ENCODE measurements around the gene C11orf86. TPM values are rescaled to one million over a fixed set of nuclear protein-coding genes. Genes with fewer than 3 reads are reported as not detected.

C11orf86 gene
- total and polyA plus RNA-seq, 7 donors: 0.04 to 0.10 TPM; not detected in 5

DNA sequence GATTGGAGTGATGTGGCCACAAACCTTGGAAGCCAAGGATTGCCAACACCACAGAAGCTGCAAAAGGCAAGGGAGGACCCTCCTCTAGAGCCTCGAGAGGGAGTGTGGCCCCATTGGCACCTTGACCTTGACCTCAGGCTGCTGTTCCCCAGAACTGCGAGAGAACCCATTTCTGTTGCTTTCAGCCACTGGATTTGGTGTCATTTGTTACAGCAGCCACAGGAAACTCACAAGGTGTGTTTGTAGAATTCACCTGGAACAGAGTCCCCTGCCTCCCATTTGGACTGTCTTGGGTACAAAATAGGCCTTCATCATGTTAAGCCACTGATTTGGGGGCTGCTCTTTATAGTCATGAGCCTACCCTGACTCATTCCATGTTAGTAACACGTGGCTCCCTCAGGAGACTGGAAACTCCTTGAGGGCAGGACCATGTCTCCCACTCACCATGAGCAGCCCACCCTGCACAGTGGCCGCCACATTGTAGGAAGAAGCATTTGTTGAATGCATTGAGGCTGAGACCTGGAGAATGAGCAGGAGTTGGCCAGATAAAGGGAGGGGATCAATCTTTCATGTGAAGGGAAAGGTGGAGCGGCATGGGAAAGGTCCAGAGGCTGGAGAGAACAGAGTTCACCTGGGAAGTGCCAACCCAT is 8.3 kb downstream of the C11orf86 start:
- H3K4me3 ChIP-seq: no peak overlapping the region
- intact Hi-C loops (cut with DNase I): no loop called here
- ATAC-seq (no peak), DNase-seq (no peak)
- H3K4me1 ChIP-seq: peaks cover 24% of the 10 kb centered on the region
- no peaks in the 10 kb centered on the region for H3K27me3 ChIP-seq (ENCODE audit: insufficient read depth in 3 of 3, low read length in 2 of 3)
- no peaks in the 10 kb centered on the region for H3K36me3 ChIP-seq (ENCODE audit: insufficient read depth in 1 of 2, low read depth in 1 of 2)
- TF ChIP-seq, protein P1, sequence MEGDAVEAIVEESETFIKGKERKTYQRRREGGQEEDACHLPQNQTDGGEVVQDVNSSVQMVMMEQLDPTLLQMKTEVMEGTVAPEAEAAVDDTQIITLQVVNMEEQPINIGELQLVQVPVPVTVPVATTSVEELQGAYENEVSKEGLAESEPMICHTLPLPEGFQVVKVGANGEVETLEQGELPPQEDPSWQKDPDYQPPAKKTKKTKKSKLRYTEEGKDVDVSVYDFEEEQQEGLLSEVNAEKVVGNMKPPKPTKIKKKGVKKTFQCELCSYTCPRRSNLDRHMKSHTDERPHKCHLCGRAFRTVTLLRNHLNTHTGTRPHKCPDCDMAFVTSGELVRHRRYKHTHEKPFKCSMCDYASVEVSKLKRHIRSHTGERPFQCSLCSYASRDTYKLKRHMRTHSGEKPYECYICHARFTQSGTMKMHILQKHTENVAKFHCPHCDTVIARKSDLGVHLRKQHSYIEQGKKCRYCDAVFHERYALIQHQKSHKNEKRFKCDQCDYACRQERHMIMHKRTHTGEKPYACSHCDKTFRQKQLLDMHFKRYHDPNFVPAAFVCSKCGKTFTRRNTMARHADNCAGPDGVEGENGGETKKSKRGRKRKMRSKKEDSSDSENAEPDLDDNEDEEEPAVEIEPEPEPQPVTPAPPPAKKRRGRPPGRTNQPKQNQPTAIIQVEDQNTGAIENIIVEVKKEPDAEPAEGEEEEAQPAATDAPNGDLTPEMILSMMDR (IDR thresholded peaks at IDR 0.05): no peak
- 90 to 94% (median 92%) methylated on average over 5 of the region's 5 CpGs for WGBS, 3 donors
- H3K9me3 ChIP-seq: peaks cover 6% of the 10 kb centered on the region
- no peak overlapping the region for H3K27ac ChIP-seq

DNA sequence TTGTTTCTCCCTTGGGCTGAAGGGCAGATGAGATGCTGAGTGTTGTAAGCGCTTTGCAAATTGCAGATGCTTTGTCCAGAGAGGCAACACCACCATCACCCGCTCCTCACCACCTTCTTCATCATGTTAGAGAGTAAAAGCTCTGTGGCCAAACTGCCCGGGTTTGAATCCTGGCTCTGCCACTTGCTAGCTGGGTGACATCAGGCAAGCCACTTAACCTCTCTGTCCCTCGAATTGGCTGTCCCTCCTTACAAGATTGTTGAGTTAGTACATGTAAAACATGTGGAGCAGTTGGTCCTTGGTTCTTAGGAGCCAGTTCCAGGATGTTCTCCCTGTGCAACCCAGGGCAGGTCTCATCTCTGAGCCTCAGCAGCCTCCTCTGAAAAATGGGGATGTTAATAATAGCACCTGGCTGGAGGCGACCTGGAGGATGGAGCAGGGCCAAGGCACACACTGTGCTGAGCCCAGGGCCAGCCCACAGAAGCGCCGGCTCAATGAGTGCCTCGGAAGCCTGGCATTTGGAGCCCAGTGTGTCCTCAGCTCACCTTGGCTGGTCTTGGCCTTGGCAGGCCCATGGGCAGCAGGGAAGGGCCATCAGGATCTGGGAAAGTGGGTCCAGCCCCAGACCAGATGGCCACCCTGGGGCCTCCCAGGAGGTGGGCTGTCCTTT is 10.5 kb downstream of the C11orf86 start:
- DNase-seq: peak; percentile 43 to 84
- Histone ChIP-seq H3K36me3 (ENCODE audit: insufficient read depth in 1 of 2, low read depth in 1 of 2) (no peaks in the 10 kb centered on the region), H3K4me3 (no peak overlapping the region), H3K27me3 (ENCODE audit: insufficient read depth in 3 of 3, low read length in 2 of 3) (no peaks in the 10 kb centered on the region), H3K9me3 (no peaks in the 10 kb centered on the region), H3K27ac (no peak overlapping the region), H3K4me1 (peaks cover 24% of the 10 kb centered on the region)
- peak; percentile 85 to 95 (median 90) for ATAC-seq
- intact Hi-C loops (cut with DNase I): no loop called here
- WGBS, 3 donors: 45 to 56% (median 51%) methylated on average over 8 of the region's 8 CpGs
- TF ChIP-seq, protein P1 (IDR thresholded peaks at IDR 0.05): no peak

DNA sequence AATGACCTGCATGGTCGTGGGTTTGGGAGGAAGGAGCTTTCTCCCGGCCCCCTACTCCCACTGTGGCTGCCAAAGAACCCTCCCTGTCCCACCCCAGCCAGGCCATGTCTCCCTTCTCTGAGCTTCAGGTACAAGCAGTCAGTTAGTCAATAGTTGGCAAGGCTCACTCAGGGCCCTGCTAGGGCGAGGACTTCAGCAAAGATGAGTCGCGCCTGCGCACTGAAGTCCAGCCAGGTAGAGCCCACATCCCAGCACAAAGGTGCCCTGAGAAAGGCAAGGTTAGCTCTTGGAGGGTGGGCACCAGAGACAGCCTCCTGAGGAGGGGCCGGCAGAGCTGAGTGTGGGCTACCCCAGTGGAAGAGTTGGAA is 11.1 kb downstream of the C11orf86 start:
- no peak overlapping the region for H3K27ac ChIP-seq
- 67 to 88% (median 84%) methylated on average over 6 to 7 of the region's 7 CpGs for WGBS, 3 donors
- H3K27me3 ChIP-seq (ENCODE audit: insufficient read depth in 3 of 3, low read length in 2 of 3): no peaks in the 10 kb centered on the region
- intact Hi-C loops (cut with DNase I): no loop called here
- H3K4me3 ChIP-seq: no peak overlapping the region
- TF ChIP-seq, protein P1 (IDR thresholded peaks at IDR 0.05): no peak
- DNase-seq (no peak), ATAC-seq (peak; percentile 8 to 19 (median 12))
- no peaks in the 10 kb centered on the region for H3K36me3 ChIP-seq (ENCODE audit: insufficient read depth in 1 of 2, low read depth in 1 of 2)
- no peaks in the 10 kb centered on the region for H3K9me3 ChIP-seq
- peaks cover 24% of the 10 kb centered on the region for H3K4me1 ChIP-seq

DNA sequence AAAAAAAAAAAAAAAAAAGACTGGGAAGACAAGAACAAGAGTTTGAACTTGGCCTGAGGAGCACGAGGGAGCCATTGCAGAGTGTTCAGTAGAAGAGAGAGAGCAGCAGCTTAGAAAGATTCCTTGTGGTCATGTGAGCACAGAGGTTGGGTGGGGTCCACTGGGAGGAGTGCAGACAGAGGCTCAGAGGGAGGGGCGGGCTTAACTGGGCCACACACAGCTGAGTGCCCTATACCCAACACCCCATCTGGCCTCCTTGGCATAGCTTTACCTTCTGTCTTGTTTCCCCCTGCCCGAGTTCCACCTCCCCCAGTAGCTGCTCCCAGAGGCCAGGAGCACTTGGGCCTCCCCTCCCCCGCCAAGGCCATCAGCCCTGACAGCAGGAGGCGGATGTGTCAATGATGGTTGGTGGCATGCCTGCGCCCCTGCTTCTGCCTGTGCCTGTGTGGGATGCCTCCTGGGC is 12.1 kb downstream of the C11orf86 start:
- Histone ChIP-seq H3K27ac (no peak overlapping the region), H3K27me3 (ENCODE audit: insufficient read depth in 3 of 3, low read length in 2 of 3) (no peaks in the 10 kb centered on the region), H3K4me1 (peaks cover 14% of the 10 kb centered on the region), H3K9me3 (no peaks in the 10 kb centered on the region), H3K36me3 (ENCODE audit: insufficient read depth in 1 of 2, low read depth in 1 of 2) (no peaks in the 10 kb centered on the region), H3K4me3 (no peak overlapping the region)
- TF ChIP-seq, protein P1 (IDR thresholded peaks at IDR 0.05): no peak
- DNase-seq (peak in 1 of 2 donors; percentile 24), ATAC-seq (no peak)
- intact Hi-C loops (cut with DNase I): no loop called here
- 82 to 85% (median 85%) methylated on average over 5 to 6 of the region's 6 CpGs for WGBS, 3 donors
